Panc1 (cell line): ENCODE data around the gene CSNK1G2. TPM values are rescaled to one million over a fixed set of nuclear protein-coding genes. Genes with fewer than 3 reads are reported as not detected.
A peak's percentile ranks its signal among the peaks of the same experiment; 100 is the strongest.

ENCODE experiments used
- ATAC-seq: fragments of 200-7000 bp; cut with Tn5 transposase; 2 replicates; pipeline ENCODE4 v1.9.1; 2020; ENCODE audit warnings: mild to moderate bottlenecking, moderate library complexity
- Bru-seq: library from RNA; stranded (reverse); fragments of 400-500 nt; gene quantifications from one replicate; lab custom pipeline; 2021; lab: Mats Ljungman, UMichigan
- BruChase-seq, 2 experiments: library from RNA; stranded (reverse); fragments of 400-500 nt; gene quantifications; one replicate each; lab custom pipeline; 2021; lab: Mats Ljungman, UMichigan
- BruUV-seq: library from RNA; stranded (reverse); fragments of 400-500 nt; replicated peaks from 2 replicates; lab custom pipeline; 2021; lab: Mats Ljungman, UMichigan
- CTCF ChIA-PET: fragments of 300-600 bp; sonication (Branson Sonifier 250); formaldehyde crosslinking; loops from one replicate; lab custom pipeline; 2022; ENCODE audit warnings: antibody characterized with exemption; lab: Charles Lee
- POLR2A ChIA-PET: fragments of 300-600 bp; sonication (Branson Sonifier 250); formaldehyde crosslinking; loops from one replicate; lab custom pipeline; 2022; ENCODE audit warnings: antibody characterized with exemption; lab: Charles Lee
- DNase-seq: peaks from one replicate; pipeline ENCODE4 v3.0.0-alpha.2; 2010; ENCODE audit warnings: low read depth, low spot score
- H3K27ac ChIP-seq: 2 replicates; pipeline ENCODE4 v1.5.1; 2011; ENCODE audit warnings: mild to moderate bottlenecking, low read length, inconsistent platforms
- H3K27me3 ChIP-seq: fragments of 200-500 bp; sonication (Bioruptor generic); 2 replicates; pipeline ENCODE4 v1.6.0; 2014; ENCODE audit warnings: low read length, inconsistent platforms; ENCODE audit not compliant: control insufficient read depth, insufficient read depth
- H3K36me3 ChIP-seq: fragments of 200-500 bp; sonication (Bioruptor generic); 2 replicates; pipeline ENCODE4 v1.5.1; 2014; ENCODE audit warnings: inconsistent platforms, mild to moderate bottlenecking, low read length, moderate library complexity; ENCODE audit not compliant: control insufficient read depth, insufficient read depth
- H3K4me1 ChIP-seq: 2 replicates; pipeline ENCODE4 v1.5.1; 2011; ENCODE audit warnings: inconsistent platforms, mild to moderate bottlenecking, low read length, moderate library complexity; ENCODE audit not compliant: control insufficient read depth, insufficient read depth
- H3K4me3 ChIP-seq, 2 experiments: 2 replicates each; pipeline ENCODE4 v1.5.1; 2011 to 2012; ENCODE audit warnings: low read depth in 2 of 2, low read length in 2 of 2, mild to moderate bottlenecking in 2 of 2, inconsistent platforms in 1 of 2, moderate library complexity in 1 of 2
- H3K9me3 ChIP-seq: fragments of 200-500 bp; sonication (Bioruptor generic); 2 replicates; pipeline ENCODE4 v1.5.1; 2014; ENCODE audit warnings: low read depth, mild to moderate bottlenecking, inconsistent platforms, low read length, moderate library complexity; ENCODE audit not compliant: control insufficient read depth, insufficient read depth
- POLR2AphosphoS5 ChIP-seq: IDR thresholded peaks from 2 replicates; pipeline ENCODE4 v1.6.1; 2012; ENCODE audit warnings: mild to moderate bottlenecking, low read depth, low read length, moderate library complexity
- SIN3A ChIP-seq: IDR thresholded peaks from 2 replicates; pipeline ENCODE4 v1.6.1; 2012; ENCODE audit warnings: low read depth, mild to moderate bottlenecking, low read length, moderate library complexity, borderline replicate concordance; ENCODE audit not compliant: insufficient read depth
- TCF7L2 ChIP-seq: IDR thresholded peaks from 2 replicates; pipeline ENCODE4 v1.6.1; 2011; ENCODE audit warnings: mild to moderate bottlenecking, low read depth, low read length, inconsistent platforms
- in situ Hi-C: cut with HindIII; loops from 2 replicates; pipeline ENCODE4 v1.10.0; 2016; ENCODE audit warnings: low sequenced_read_pairs, low pct_unique_long_range_greater_than_20kb
- intact Hi-C: fragments of 100-400 bp; cut with micrococcal nuclease; formaldehyde crosslinking; loops from one replicate; pipeline ENCODE4 v1.10.0; 2022; ENCODE audit not compliant: unreplicated experiment
- long read RNA-seq: library from polyadenylated mRNA; unstranded; transcript quantifications from one replicate; pipeline ENCODE4 v2.0.0, GENCODE V29; 2021; ENCODE audit not compliant: unreplicated experiment
- polyA plus RNA-seq: library from polyadenylated mRNA; unstranded; fragments of >200 nt; gene quantifications from one replicate; pipeline ENCODE4 v1.2.1, GENCODE V29; 2012; ENCODE audit warnings: missing spikeins; ENCODE audit not compliant: insufficient read length
- total RNA-seq: library from RNA; stranded (reverse); gene quantifications from one replicate; pipeline ENCODE4 v1.2.1, GENCODE V29; 2021; ENCODE audit not compliant: unreplicated experiment
- TF ChIP-seq, protein P1 (sequence below), 2 experiments: IDR thresholded peaks; 2 replicates each; pipeline ENCODE4 v1.6.1; 2011 to 2012; ENCODE audit warnings: low read depth in 2 of 2, control low read depth in 1 of 2, low read length in 1 of 2, mild to moderate bottlenecking in 1 of 2, moderate library complexity in 1 of 2; ENCODE audit not compliant: insufficient read depth in 1 of 2
- TF ChIP-seq, protein P2 (sequence below): fragments of 450-650 bp; IDR thresholded peaks from 2 replicates; pipeline ENCODE4 v1.5.1; 2017; ENCODE audit warnings: mild to moderate bottlenecking

Gene CSNK1G2
- total RNA-seq = 65.8 TPM
- 121 TPM for polyA plus RNA-seq
- percentile 55 among the genes with signal in this experiment for Bru-seq, nascent RNA
- BruChase-seq, experiment 1, labeled RNA remaining after a 2-hour chase = percentile 60 among the genes with signal in this experiment
- percentile 73 among the genes with signal in this experiment for BruChase-seq, experiment 2, labeled RNA remaining after a 6-hour chase
- long read RNA-seq, transcript CSNK1G2-201 (12 exons, 2,918 nt) = major isoform, 34 of 103 reads
- long read RNA-seq, partial matches to known transcripts = 17 of 103 reads
- long read RNA-seq, other reads (novel, unspliced or antisense) = 51 of 103 reads

DNA sequence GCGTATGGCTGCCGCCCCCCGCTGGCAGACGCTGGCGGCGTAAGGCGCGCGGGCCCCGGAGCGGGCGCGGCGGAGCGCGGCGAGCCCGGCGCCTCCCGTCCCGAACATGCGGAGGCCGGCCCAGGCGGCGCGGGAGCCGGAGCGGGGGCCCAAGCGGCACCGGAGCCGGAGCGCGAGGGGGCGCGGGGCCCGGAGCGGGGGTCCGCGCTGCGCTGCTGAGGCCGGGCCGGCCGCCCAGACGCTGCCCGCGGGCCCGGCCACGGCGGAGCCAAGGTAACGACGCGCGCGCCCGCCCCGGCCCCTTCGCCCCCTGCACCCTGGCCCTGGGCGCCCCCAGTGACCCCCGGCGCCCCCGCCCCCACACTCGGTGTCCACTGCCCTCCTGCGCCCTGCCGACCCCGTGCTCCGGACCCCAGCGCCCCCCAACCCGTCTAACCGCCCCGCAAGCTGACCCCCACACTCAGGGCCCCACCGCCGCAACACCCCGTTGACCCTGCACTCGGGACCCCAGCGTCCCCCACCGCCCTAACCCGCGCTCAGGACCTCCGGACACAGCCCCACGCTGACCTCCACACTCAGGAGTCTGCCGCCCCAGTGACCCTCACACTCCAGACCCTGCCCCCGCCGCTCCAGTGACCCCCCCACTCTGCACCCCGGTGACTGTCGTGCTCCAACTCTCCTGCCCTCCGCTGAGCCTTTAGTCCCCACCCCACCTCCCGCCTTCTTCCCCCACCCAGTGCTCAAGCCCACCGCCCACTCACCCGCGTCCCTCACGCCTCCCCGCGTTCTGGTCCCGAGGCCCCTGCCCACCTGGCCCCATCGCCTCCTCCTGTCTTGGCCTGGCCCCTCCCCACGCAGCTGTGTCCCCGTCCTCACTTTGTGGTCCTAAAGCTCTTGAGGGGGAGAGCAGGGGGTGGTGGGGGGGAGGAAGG lies at the start of gene CSNK1G2:
TSS of gene CSNK1G2 (plus strand) at position 27 of the 932 bp plus-strand sequence. CDS start 28,601 bp downstream, outside the sequence.
- intact Hi-C loops = no loop called here
- TF ChIP-seq POLR2AphosphoS5 = no peak
- TF ChIP-seq, protein P1, sequence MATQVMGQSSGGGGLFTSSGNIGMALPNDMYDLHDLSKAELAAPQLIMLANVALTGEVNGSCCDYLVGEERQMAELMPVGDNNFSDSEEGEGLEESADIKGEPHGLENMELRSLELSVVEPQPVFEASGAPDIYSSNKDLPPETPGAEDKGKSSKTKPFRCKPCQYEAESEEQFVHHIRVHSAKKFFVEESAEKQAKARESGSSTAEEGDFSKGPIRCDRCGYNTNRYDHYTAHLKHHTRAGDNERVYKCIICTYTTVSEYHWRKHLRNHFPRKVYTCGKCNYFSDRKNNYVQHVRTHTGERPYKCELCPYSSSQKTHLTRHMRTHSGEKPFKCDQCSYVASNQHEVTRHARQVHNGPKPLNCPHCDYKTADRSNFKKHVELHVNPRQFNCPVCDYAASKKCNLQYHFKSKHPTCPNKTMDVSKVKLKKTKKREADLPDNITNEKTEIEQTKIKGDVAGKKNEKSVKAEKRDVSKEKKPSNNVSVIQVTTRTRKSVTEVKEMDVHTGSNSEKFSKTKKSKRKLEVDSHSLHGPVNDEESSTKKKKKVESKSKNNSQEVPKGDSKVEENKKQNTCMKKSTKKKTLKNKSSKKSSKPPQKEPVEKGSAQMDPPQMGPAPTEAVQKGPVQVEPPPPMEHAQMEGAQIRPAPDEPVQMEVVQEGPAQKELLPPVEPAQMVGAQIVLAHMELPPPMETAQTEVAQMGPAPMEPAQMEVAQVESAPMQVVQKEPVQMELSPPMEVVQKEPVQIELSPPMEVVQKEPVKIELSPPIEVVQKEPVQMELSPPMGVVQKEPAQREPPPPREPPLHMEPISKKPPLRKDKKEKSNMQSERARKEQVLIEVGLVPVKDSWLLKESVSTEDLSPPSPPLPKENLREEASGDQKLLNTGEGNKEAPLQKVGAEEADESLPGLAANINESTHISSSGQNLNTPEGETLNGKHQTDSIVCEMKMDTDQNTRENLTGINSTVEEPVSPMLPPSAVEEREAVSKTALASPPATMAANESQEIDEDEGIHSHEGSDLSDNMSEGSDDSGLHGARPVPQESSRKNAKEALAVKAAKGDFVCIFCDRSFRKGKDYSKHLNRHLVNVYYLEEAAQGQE (IDR thresholded peaks at IDR 0.05; ENCODE audit: insufficient read depth in 1 of 2, low read depth in 2 of 2, low read length in 1 of 2) = no peak
- TF ChIP-seq SIN3A = no peak
- TF ChIP-seq, protein P2, sequence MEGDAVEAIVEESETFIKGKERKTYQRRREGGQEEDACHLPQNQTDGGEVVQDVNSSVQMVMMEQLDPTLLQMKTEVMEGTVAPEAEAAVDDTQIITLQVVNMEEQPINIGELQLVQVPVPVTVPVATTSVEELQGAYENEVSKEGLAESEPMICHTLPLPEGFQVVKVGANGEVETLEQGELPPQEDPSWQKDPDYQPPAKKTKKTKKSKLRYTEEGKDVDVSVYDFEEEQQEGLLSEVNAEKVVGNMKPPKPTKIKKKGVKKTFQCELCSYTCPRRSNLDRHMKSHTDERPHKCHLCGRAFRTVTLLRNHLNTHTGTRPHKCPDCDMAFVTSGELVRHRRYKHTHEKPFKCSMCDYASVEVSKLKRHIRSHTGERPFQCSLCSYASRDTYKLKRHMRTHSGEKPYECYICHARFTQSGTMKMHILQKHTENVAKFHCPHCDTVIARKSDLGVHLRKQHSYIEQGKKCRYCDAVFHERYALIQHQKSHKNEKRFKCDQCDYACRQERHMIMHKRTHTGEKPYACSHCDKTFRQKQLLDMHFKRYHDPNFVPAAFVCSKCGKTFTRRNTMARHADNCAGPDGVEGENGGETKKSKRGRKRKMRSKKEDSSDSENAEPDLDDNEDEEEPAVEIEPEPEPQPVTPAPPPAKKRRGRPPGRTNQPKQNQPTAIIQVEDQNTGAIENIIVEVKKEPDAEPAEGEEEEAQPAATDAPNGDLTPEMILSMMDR = no peak; the same call in 1 of the 2 replicates
- no peak for TF ChIP-seq TCF7L2
- peak within 1 kb of the TSS; percentile 64 to 72 for H3K4me3 ChIP-seq
- ATAC-seq (peak; percentile 71), DNase-seq (no peak)
- in situ Hi-C loops = no loop called here
- no peaks in the 10 kb centered on the region for H3K9me3 ChIP-seq
- H3K4me1 ChIP-seq = peaks cover 15% of the 10 kb centered on the region
- ChIA-PET CTCF (no interaction called here), POLR2A (no interaction called here)
- H3K36me3 ChIP-seq = peaks cover 7% of the 10 kb centered on the region; the same call in 1 of the 2 replicates
- no peaks in the 10 kb centered on the region for H3K27me3 ChIP-seq
- BruUV-seq = no TSS peak
- H3K27ac ChIP-seq = peak within 1 kb of the TSS; percentile 83

DNA sequence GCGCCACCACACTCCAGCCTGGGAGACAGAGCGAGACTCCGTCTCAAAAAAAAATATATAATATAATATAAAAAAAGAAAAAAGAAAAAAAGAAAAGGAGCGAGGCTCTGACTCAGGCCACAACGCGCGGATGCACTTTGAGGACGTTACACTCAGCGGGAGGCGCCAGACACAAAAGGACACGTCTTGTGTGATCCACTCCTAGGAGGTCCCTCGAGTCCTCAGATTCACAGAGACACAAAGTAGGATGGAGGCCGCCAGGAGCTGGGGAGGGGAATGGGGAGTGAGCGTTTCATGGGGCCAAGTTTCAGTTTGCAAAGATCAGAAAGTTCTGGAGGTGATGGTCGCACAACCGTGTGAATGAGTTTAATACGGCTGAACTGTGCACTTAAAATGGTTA lies 47.2 kb upstream of the CSNK1G2 start:
- H3K36me3 ChIP-seq = no peaks in the 10 kb centered on the region
- H3K4me1 ChIP-seq = peaks cover 3% of the 10 kb centered on the region; the same call in 1 of the 2 replicates
- BruUV-seq = no TSS peak
- TF ChIP-seq, protein P1 (IDR thresholded peaks at IDR 0.05; ENCODE audit: insufficient read depth in 1 of 2, low read depth in 2 of 2, low read length in 1 of 2) = no peak
- TF ChIP-seq, protein P2 = no peak
- TF ChIP-seq TCF7L2 = no peak
- no peak for TF ChIP-seq POLR2AphosphoS5
- no peak for TF ChIP-seq SIN3A
- H3K27me3 ChIP-seq = no peaks in the 10 kb centered on the region
- ChIA-PET CTCF (no interaction called here), POLR2A (no interaction called here)
- H3K4me3 ChIP-seq = no peak overlapping the region
- no peak overlapping the region for H3K27ac ChIP-seq
- DNase-seq (no peak), ATAC-seq (no peak)
- in situ Hi-C loops (no loop called here), intact Hi-C loops (no loop called here)
- H3K9me3 ChIP-seq = no peaks in the 10 kb centered on the region
